HCT116 (cell line): ENCODE measurements around the gene EIF3B. TPM values are rescaled to one million over a fixed set of nuclear protein-coding genes. Genes with fewer than 3 reads are reported as not detected.
"Not testable (repeated sequence)": the region's sequence is repeated elsewhere in the genome, so short reads cannot be mapped to it uniquely, and the experiment has no call there.

Experiments used
- ATAC-seq: fragments of 200-7000 bp; cut with Tn5 transposase; 2 replicates; pipeline ENCODE4 v1.9.1; 2020; ENCODE audit warnings: mild to moderate bottlenecking, moderate library complexity
- BruUV-seq: library from RNA; stranded (reverse); fragments of 400-500 nt; replicated peaks from 2 replicates; lab custom pipeline; 2021; lab: Mats Ljungman, UMichigan
- CTCF ChIA-PET: fragments of 300-600 bp; sonication (Branson Sonifier 250); formaldehyde crosslinking; loops from one replicate; lab custom pipeline; 2021; ENCODE audit warnings: antibody characterized with exemption; lab: Charles Lee
- POLR2A ChIA-PET: fragments of 300-600, 350-600 bp; sonication (Branson Sonifier 250); formaldehyde crosslinking; loops from one replicate; lab custom pipeline; 2021; ENCODE audit warnings: antibody characterized with exemption; lab: Charles Lee
- RAD21 ChIA-PET, 2 experiments: fragments of 300-600 bp; sonication (Branson Sonifier 250); formaldehyde crosslinking; loops; one replicate each; lab custom pipeline; 2023; ENCODE audit warnings: low total read pairs in 2 of 2; ENCODE audit not compliant: uncharacterized antibody in 2 of 2, unreplicated experiment in 2 of 2, low non-redundant PET in 1 of 2; lab: Charles Lee
- DNase-seq: peaks from one replicate; pipeline ENCODE4 v3.0.0-alpha.2; 2010; ENCODE audit warnings: low read depth, low spot score
- H2AFZ ChIP-seq: fragments of 200-600 bp; shearing (Covaris generic), sonication (generic); 2 replicates; pipeline ENCODE4 v1.6.1; 2017; ENCODE audit warnings: low read depth, mixed run types, mixed read lengths, antibody characterized with exemption, low read length; ENCODE audit not compliant: poor library complexity, severe bottlenecking
- H3K27ac ChIP-seq: 2 replicates; pipeline ENCODE4 v1.5.1; 2012; ENCODE audit warnings: low read depth, low read length
- H3K27me3 ChIP-seq: fragments of 200-600 bp; sonication (generic); 2 replicates; pipeline ENCODE4 v1.6.1; 2016; ENCODE audit warnings: mixed run types, low read length, mixed read lengths; ENCODE audit not compliant: insufficient read depth
- H3K36me3 ChIP-seq, 2 experiments: fragments of 200-500 bp in 1 of 2; fragments of 200-600 bp in 1 of 2; sonication (Bioruptor generic) in 1 of 2; sonication (generic) in 1 of 2; 2 replicates each; pipeline versions ENCODE4 v1.5.1 to v1.6.1; 2014 to 2016; ENCODE audit warnings: low read length in 2 of 2, inconsistent platforms in 1 of 2, mixed read lengths in 1 of 2, mixed run types in 1 of 2; ENCODE audit not compliant: insufficient read depth in 2 of 2, control insufficient read depth in 1 of 2
- H3K4me1 ChIP-seq, 2 experiments: fragments of 200-600 bp in 1 of 2; sonication (generic) in 1 of 2; 2 replicates each; pipeline versions ENCODE4 v1.5.1 to v1.6.1; 2012 to 2017; ENCODE audit warnings: low read length in 2 of 2, inconsistent platforms in 1 of 2, mild to moderate bottlenecking in 1 of 2, mixed read lengths in 1 of 2, mixed run types in 1 of 2, moderate library complexity in 1 of 2; ENCODE audit not compliant: insufficient read depth in 2 of 2, control insufficient read depth in 1 of 2
- H3K4me2 ChIP-seq: fragments of 200-600 bp; sonication (generic); 2 replicates; pipeline ENCODE4 v1.6.1; 2017; ENCODE audit warnings: mixed run types, low read length, mixed read lengths
- H3K4me3 ChIP-seq, 2 experiments: fragments of 200-600 bp in 1 of 2; sonication (generic) in 1 of 2; replicated peaks in 1 of 2; 2 replicates each; pipeline ENCODE4 v1.5.1; 2011 to 2016; ENCODE audit warnings: low read length in 2 of 2, control low read depth in 1 of 2, low read depth in 1 of 2, mild to moderate bottlenecking in 1 of 2, mixed read lengths in 1 of 2, mixed run types in 1 of 2
- H3K79me2 ChIP-seq: fragments of 200-600 bp; sonication (generic); 2 replicates; pipeline ENCODE4 v1.6.1; 2017; ENCODE audit warnings: mild to moderate bottlenecking, mixed run types, low read length, moderate library complexity, mixed read lengths; ENCODE audit not compliant: insufficient read depth
- H3K9ac ChIP-seq: fragments of 200-600 bp; sonication (generic); 2 replicates; pipeline ENCODE4 v1.6.1; 2016; ENCODE audit warnings: low read length, mixed read lengths
- H3K9me2 ChIP-seq: fragments of 200-600 bp; sonication (generic), shearing (Covaris generic); 2 replicates; pipeline ENCODE4 v1.6.1; 2017; ENCODE audit warnings: mixed run types, mild to moderate bottlenecking, moderate library complexity; ENCODE audit not compliant: insufficient read depth
- H3K9me3 ChIP-seq, 2 experiments: fragments of 200-500 bp in 1 of 2; fragments of 200-600 bp in 1 of 2; sonication (Bioruptor generic) in 1 of 2; sonication (generic) in 1 of 2; 2 replicates each; pipeline ENCODE4 v1.6.1; 2014 to 2017; ENCODE audit warnings: low read length in 2 of 2, mixed read lengths in 2 of 2, inconsistent platforms in 1 of 2, low read depth in 1 of 2, mild to moderate bottlenecking in 1 of 2, mixed run types in 1 of 2, moderate library complexity in 1 of 2; ENCODE audit not compliant: control insufficient read depth in 1 of 2, insufficient read depth in 1 of 2
- H4K20me1 ChIP-seq: fragments of 200-600 bp; sonication (generic), shearing (Covaris generic); 2 replicates; pipeline ENCODE4 v1.6.1; 2017; ENCODE audit warnings: mixed run types, mild to moderate bottlenecking, moderate library complexity; ENCODE audit not compliant: insufficient read depth
- ATF3 ChIP-seq: IDR thresholded peaks from 2 replicates; pipeline ENCODE4 v1.6.1; 2012
- CEBPB ChIP-seq: IDR thresholded peaks from 2 replicates; pipeline ENCODE4 v1.6.1; 2012; ENCODE audit warnings: low read depth
- EGR1 ChIP-seq: IDR thresholded peaks from 2 replicates; pipeline ENCODE4 v1.6.1; 2012; ENCODE audit warnings: low read depth
- EZH2phosphoT487 ChIP-seq: fragments of 200-600 bp; IDR thresholded peaks from 2 replicates; pipeline ENCODE4 v1.6.1; 2018; ENCODE audit warnings: antibody characterized with exemption, borderline replicate concordance
- FOSL1 ChIP-seq: IDR thresholded peaks from 2 replicates; pipeline ENCODE4 v1.6.1; 2012; ENCODE audit warnings: low read depth
- POLR2AphosphoS5 ChIP-seq: IDR thresholded peaks from 2 replicates; pipeline ENCODE4 v1.6.1; 2011; ENCODE audit warnings: mild to moderate bottlenecking, low read depth, low read length, moderate library complexity
- REST ChIP-seq: IDR thresholded peaks from 2 replicates; pipeline ENCODE4 v1.6.1; 2012; ENCODE audit warnings: low read depth
- YY1 ChIP-seq: IDR thresholded peaks from 2 replicates; pipeline ENCODE4 v1.6.1; 2011; ENCODE audit warnings: low read length, low read depth, moderate library complexity, mild to moderate bottlenecking; ENCODE audit not compliant: insufficient replicate concordance; ENCODE audit errors: extremely low read depth
- ZBTB33 ChIP-seq: IDR thresholded peaks from 2 replicates; pipeline ENCODE4 v1.6.1; 2011; ENCODE audit warnings: mild to moderate bottlenecking, low read length, moderate library complexity; ENCODE audit not compliant: insufficient replicate concordance; ENCODE audit errors: extremely low read depth
- intact Hi-C: fragments of 100-400 bp; cut with micrococcal nuclease; formaldehyde crosslinking; loops from 2 replicates; pipeline ENCODE4 v1.10.0; 2022
- total RNA-seq: library from RNA; stranded (reverse); gene quantifications from one replicate; pipeline ENCODE4 v1.2.1, GENCODE V29; 2021; ENCODE audit not compliant: unreplicated experiment

EIF3B gene
- total RNA-seq, 1 experiment from 2014 or later = 324 TPM

GRCh38 chr7:2314956-2315530 lies 39.6 kb upstream of the EIF3B start:
- H3K4me3 ChIP-seq = peak overlapping the region in 1 of 2 experiments; percentile 45; a peak in 2 of 4 replicates
- H3K27me3 ChIP-seq, H4K20me1 ChIP-seq, H3K36me3 ChIP-seq, ATAC-seq, BruUV-seq, H3K27ac ChIP-seq, H3K9me3 ChIP-seq, DNase-seq, H3K9me2 ChIP-seq, CTCF ChIA-PET, POLR2A ChIA-PET, H3K9ac ChIP-seq, RAD21 ChIA-PET: not testable (repeated sequence)
- peaks cover 13 to 37% of the 10 kb centered on the region in 2 experiments for H3K4me1 ChIP-seq
- intact Hi-C loops = loop anchor here (2.0 kb wide), 1 partner anchor 40 kb away; the partner anchor contains the start of gene EIF3B
- peak overlapping the region; percentile 74 for H3K4me2 ChIP-seq
- peak overlapping the region; percentile 51 for H2AFZ ChIP-seq
- peaks cover 31% of the 10 kb centered on the region for H3K79me2 ChIP-seq

GRCh38 chr7:2315787-2316186 lies 38.8 kb upstream of the EIF3B start:
- no peaks in the 10 kb centered on the region for H3K9me3 ChIP-seq
- no peak for ATAC-seq
- RAD21 ChIA-PET = no interaction called here
- TF ChIP-seq YY1 (no peak), ZBTB33 (no peak), FOSL1 (no peak), CEBPB (no peak), EZH2phosphoT487 (no peak), POLR2AphosphoS5 (no peak), EGR1 (no peak), ATF3 (no peak), REST (no peak)
- TF ChIP-seq, all 23 proteins: peak for 0
- Histone ChIP-seq H3K4me2 (no peak overlapping the region), H3K4me1 (peaks cover 6 to 29% of the 10 kb centered on the region in 2 experiments), H3K4me3 (no peak overlapping the region), H3K79me2 (peaks cover 28% of the 10 kb centered on the region), H3K36me3 (no peaks in the 10 kb centered on the region), H3K27me3 (no peaks in the 10 kb centered on the region), H3K27ac (no peak overlapping the region), H2AFZ (no peak overlapping the region), H4K20me1 (no peaks in the 10 kb centered on the region), H3K9ac (no peak overlapping the region), H3K9me2 (no peaks in the 10 kb centered on the region)
- ChIA-PET CTCF (no interaction called here), POLR2A (no interaction called here)
- intact Hi-C loops = loop anchor here (2.0 kb wide), 1 partner anchor 39 kb away; the partner anchor contains the start of gene EIF3B
- no TSS peak for BruUV-seq
- DNase-seq = no peak
